DMS79 treated with DMSO at 0.1 percent for 48 hours (cell line): ENCODE data around the gene PTPN4.
"Not testable (repeated sequence)": the region's sequence is repeated elsewhere in the genome, so short reads cannot be mapped to it uniquely, and the experiment has no call there.

Source experiments
- DNase-seq: peaks from one replicate; lab custom pipeline; 2025; lab: John Stamatoyannopoulos, UW

PTPN4 gene

GRCh38 chr2:119764832-119765231, 5.1 kb downstream of the PTPN4 start:
- DNase-seq: no peak

- DNase-seq: no peak
These were observed 5.8 kb downstream of the PTPN4 start for GRCh38 chr2:119765433-119766002.

- no peak for DNase-seq
These were observed 7.2 kb downstream of the PTPN4 start for GRCh38 chr2:119766944-119767343.

- no peak for DNase-seq
These were observed 9.0 kb downstream of the PTPN4 start for GRCh38 chr2:119768742-119769141.

GRCh38 chr2:119769645-119770044, 9.9 kb downstream of the PTPN4 start:
- no peak for DNase-seq

- DNase-seq: no peak
These were observed 11.6 kb downstream of the PTPN4 start for GRCh38 chr2:119771331-119771730.

- DNase-seq: no peak
These were observed 12.4 kb downstream of the PTPN4 start for GRCh38 chr2:119772128-119772527.

- DNase-seq: no peak
These were observed 13.0 kb downstream of the PTPN4 start for GRCh38 chr2:119772767-119773166.

GRCh38 chr2:119774026-119774425, 14.3 kb downstream of the PTPN4 start:
- DNase-seq: no peak

- DNase-seq: no peak
These were observed 15.4 kb downstream of the PTPN4 start for GRCh38 chr2:119775102-119775501.

GRCh38 chr2:119782308-119783027, 22.7 kb downstream of the PTPN4 start:
- DNase-seq: no peak

- no peak for DNase-seq
These were observed 25.2 kb downstream of the PTPN4 start for GRCh38 chr2:119784876-119785275.

GRCh38 chr2:119786295-119786694, 26.6 kb downstream of the PTPN4 start:
- no peak for DNase-seq

GRCh38 chr2:119788752-119789151, 29.0 kb downstream of the PTPN4 start:
- no peak for DNase-seq

GRCh38 chr2:119790466-119790865, 30.7 kb downstream of the PTPN4 start:
- DNase-seq: no peak

- DNase-seq: no peak
These were observed 33.2 kb downstream of the PTPN4 start for GRCh38 chr2:119792907-119793312.

- no peak for DNase-seq
These were observed 34.5 kb downstream of the PTPN4 start for GRCh38 chr2:119794237-119794636.

- no peak for DNase-seq
These were observed 35.9 kb downstream of the PTPN4 start for GRCh38 chr2:119795309-119796303.

- no peak for DNase-seq
These were observed 40.7 kb downstream of the PTPN4 start for GRCh38 chr2:119800376-119800902.

GRCh38 chr2:119801040-119801439, 41.3 kb downstream of the PTPN4 start:
- DNase-seq: no peak

- not testable (repeated sequence) for DNase-seq
These were observed 42.3 kb downstream of the PTPN4 start for GRCh38 chr2:119801989-119802388.

GRCh38 chr2:119803101-119803500, 43.4 kb downstream of the PTPN4 start:
- no peak for DNase-seq
